GM18507 (cell line): Measurements from ENCODE around the gene EPB41L2.

Source experiments
- DNase-seq: peaks from one replicate; pipeline ENCODE4 v3.0.0; 2011; ENCODE audit warnings: low read depth; ENCODE audit not compliant: insufficient read length; ENCODE audit errors: extremely low spot score
- FAIRE-seq: peaks from 2 replicates; lab custom pipeline; 2011; peaks lifted over from hg19 to GRCh38; lab: Jason Lieb, UNC

Gene EPB41L2

GRCh38 chr6:131063764-131064272 is 773 bp upstream of the EPB41L2 start:
- peak; percentile 39 for FAIRE-seq
- DNase-seq: no peak

DNA sequence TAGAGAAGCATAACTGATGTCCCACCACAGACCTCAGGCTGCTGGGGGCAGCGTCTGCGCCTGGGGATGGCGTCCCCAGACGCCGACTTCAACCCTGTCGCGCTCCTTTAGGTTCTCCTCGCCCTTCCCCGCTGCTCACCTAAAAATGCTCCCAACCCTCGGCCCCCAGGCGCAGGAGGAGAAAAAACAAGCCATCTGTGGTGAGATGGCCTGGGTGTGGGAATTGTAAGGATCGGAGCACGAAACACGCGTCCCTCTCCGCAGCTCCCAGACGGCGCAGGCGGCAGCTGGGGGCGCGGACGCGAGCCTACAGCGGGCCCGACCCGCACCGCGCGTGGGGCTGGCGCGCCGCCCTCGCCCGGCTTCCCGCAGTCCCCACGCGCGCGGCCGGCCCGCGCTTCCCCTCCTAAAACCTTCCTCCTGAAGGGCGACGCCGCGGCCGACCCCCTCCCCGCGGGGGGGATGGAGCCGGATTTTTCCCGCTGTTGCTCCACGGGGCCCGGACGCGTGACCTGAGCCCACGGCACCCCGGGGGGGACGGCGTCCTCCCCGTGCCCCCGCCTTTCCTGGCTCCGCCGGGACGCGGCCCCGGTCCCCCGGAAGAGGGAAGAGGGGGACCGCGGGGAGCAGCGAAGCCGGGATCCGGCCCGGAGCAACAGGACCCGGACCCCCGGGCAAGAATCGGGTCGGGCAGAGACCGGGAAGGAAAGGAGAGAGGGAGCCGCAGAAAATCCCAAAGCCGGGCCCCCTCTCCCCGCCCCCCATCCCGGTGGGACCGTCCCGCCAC is 611 bp downstream of the EPB41L2 start:
- FAIRE-seq: no peak
- DNase-seq: no peak

GRCh38 chr6:131061751-131062119 is 1.3 kb downstream of the EPB41L2 start:
- FAIRE-seq (no peak), DNase-seq (no peak)

DNA sequence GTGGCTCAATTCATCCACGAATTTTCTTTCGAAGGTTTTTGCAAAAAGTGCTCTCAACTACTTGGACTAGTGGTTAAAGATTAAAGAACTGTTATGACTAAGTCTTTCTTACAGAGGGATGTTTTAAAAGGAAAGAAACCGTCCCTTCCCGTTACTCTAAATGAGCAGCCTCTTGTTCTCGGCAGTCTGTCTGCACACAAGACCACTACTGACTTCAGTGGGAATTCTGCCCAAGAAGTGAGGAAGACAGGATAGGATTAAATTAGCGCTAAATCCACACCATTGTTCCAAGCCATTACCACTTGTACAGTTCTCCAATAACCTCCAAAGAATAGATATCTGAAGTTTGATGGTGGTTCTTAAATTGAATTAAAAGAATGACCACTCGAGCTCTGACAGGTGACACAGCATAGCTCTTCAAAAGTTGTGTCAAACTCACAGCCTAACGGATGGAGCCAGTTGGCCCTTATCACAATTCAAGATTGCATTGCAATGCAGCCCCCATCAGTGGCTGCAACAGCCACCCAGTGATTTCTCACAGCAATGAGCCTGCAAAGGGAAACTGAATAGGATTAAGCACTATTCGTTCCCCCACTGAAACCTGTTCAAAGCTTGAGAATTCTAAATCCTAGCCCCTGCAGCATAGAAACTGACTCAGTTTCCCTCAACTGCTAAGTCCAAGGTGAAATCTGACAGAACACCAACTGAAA is 1.8 kb downstream of the EPB41L2 start:
- peak; percentile 69 for FAIRE-seq
- DNase-seq: no peak

GRCh38 chr6:131060311-131060710 is 2.7 kb downstream of the EPB41L2 start:
- FAIRE-seq (peak; percentile 66), DNase-seq (no peak)

DNA sequence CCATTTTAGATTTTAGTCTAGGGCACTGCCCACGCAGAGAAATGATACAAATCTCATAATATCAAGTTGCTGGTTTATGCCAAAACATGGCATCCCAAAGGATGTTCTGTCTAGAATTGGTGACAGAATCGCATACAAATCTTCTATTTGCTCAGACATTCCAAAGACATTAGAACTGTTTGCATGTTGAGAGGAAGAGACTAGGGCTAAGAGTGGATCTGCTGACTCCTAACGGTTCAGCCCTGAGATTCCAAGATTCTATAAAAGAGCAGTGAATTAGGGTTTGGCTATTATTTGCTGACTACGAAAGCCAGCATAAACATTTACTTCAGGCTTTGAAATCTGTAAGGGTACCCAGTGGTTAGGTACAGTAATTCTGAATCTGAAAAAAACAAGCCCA is 3.6 kb downstream of the EPB41L2 start:
- FAIRE-seq: no peak
- DNase-seq: no peak

GRCh38 chr6:131058236-131058635 is 4.8 kb downstream of the EPB41L2 start:
- no peak for FAIRE-seq
- no peak for DNase-seq

GRCh38 chr6:131054392-131055250 is 8.4 kb downstream of the EPB41L2 start:
- DNase-seq: no peak
- FAIRE-seq: no peak

DNA sequence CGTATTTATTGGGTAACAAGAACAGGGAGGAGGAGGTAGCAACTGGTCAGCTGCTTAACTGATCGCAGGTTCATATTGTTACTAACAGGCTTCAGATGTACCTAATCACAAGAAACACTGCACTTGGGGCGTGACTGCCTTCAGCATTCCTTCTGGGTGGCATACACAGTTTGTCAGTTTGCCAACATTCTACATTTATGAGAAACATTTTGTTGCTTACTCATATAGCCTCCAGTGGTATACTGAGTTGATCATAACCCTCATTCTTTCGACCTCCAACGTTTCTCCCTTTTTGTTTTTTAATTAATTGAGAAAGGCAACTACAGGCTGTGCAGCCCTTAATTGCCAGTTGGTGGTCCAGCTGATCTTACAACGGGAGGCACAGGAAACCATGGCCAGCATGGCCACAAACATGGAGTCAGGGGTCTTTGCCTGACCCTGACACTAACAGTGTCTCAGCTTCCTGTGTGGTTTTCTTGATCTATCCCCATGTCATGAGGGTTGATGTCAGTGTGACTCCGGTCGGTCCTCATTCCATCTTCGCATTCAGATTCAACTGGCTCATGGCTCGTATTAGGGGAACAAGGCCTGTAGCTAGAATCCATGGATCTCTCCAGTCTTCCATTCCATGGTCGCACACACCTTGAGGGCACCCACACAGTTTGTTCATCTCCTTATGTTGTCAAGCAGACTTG is 9.4 kb downstream of the EPB41L2 start:
- FAIRE-seq: no peak
- DNase-seq: no peak

DNA sequence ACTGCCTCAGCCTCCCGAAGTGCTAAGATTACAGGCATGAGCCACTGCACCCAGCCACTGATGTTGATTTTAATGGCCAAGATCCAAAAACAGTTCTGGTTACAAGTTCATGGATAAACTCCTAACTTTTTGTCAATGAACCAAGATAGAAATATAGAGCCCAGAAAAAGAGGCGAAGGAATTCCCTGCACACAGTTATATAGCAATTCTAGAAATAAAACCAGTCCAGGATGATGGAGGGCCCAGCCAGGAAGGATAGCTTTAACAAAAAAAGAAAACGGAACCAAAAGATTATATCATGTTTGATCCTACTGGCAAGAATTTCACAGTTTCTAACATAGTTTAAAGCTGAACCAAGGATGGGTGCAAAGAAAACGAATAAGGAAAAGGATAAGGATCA is 10.9 kb downstream of the EPB41L2 start:
- no peak for FAIRE-seq
- DNase-seq: no peak

GRCh38 chr6:131051341-131051740 is 11.7 kb downstream of the EPB41L2 start:
- DNase-seq: no peak
- no peak for FAIRE-seq

DNA sequence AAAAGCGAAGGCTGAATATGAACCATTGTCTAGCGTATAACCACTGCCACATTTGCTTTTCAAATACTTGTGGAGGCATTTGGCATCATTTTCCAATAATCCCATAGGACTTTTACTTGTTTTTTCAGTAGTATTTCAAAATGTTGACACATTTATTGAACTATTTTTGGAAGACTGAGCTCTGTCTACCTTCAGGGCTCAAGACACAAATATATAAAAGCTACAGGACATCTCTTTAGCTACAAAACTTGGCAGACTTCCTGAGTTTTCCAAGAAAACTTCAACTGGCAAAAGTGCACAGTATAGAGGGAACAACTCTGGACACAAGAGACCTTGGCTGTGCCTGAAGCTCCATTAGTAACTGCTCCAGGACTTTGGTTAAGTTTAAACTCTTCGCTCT is 13.4 kb downstream of the EPB41L2 start:
- DNase-seq: no peak
- FAIRE-seq: no peak

GRCh38 chr6:131048933-131049515 is 14.0 kb downstream of the EPB41L2 start:
- no peak for FAIRE-seq
- DNase-seq: no peak

- DNase-seq: no peak
- FAIRE-seq: no peak
Measured at GRCh38 chr6:131048459-131048858, 14.6 kb downstream of the EPB41L2 start.

DNA sequence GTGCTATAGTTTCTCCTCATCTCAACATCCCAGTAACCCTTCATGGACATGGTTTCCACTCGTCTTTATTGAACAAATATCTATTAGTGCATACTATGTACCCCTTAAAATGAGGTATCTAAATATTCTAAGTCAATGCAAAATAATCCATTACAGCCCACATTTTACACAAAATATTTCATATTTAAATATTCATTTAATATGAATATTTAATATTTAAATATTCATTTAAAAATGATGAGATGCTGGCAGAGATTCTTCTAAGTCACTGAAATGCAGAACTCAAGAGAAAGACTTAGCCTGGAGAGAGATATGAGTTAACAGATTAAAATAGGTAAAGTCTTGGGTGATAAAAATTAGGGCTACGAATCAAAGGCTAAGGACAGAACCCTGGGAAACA is 17.9 kb downstream of the EPB41L2 start:
- DNase-seq: no peak
- FAIRE-seq: no peak

DNA sequence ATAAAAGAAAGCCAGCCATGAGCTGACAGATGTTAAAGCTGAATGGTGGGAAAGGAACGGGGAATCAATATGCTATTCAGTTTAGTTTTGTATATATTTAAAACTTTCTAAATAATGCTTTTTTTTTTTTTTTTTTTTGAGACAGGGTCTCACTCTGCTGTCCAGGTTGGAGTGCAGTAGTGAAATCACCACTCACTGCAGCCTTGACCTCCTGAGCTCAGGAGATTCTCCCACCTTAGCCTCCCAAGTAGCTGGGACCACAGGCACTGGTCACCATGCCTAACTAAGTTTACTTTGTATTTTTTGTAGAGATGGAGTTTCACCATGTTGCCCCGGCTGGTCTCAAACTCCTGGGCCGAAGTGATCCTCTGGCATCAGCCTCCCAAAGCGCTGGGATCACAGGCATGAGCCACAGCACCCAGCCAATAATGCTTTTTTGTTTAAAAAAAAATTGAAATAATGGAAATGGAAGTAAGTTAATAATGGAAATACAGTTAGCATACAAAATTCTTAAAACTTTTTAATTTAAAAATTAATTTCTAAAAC is 19.1 kb downstream of the EPB41L2 start:
- FAIRE-seq: no peak
- no peak for DNase-seq

DNA sequence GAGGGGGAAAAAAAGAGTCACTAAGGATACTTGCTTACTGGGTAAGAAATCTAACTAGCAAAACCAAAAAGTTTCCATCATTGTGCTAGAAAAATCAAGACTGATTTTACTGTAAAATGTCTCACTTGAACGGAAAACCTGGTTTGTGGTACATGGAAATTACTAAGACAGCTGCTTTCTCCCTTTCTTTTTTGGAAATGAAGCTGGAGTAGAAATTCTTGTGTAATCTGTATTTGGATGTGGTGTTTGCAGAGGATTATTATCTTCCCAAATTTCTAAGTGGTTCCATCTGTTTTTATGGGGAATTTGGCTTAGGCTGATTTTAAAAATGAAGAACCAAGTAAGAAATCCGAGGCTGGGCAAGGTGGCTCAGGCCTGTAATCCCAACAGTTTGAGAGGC is 20.4 kb downstream of the EPB41L2 start:
- FAIRE-seq: no peak
- no peak for DNase-seq

DNA sequence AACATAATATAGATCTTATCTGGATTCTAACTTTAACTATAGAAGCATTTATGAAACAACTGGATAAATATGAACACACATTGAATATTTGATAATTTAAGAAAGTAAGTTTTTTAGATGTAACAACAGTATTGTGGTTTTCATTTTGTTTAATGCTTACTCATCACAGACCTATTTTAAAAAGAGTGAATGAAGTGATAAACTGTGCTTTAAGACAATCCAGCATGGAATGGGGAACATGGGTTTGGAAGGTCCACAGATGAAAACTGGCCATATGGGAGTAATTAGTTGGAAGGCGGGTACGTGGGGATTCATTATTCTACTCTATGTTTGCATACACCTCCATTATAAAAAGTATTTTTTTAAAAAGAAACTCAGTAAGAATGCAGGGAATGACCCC is 21.2 kb downstream of the EPB41L2 start:
- DNase-seq (no peak), FAIRE-seq (no peak)

- FAIRE-seq (no peak), DNase-seq (no peak)
Measured at GRCh38 chr6:131040866-131041265, 22.2 kb downstream of the EPB41L2 start.
